GM18907 (cell line): ENCODE data around the gene FARP1.

ENCODE experiments used
- ATAC-seq: cut with Tn5 transposase; IDR thresholded peaks from one replicate; pipeline ENCODE4 v1.9.1; 2021; ENCODE audit warnings: mild to moderate bottlenecking, moderate library complexity; ENCODE audit not compliant: unreplicated experiment

FARP1 gene

GRCh38 chr13:98436233-98436910, 293.5 kb downstream of the FARP1 start:
- ATAC-seq = no peak

GRCh38 chr13:98438246-98439125, 295.6 kb downstream of the FARP1 start:
- no peak for ATAC-seq

GRCh38 chr13:98439126-98439828, 296.4 kb downstream of the FARP1 start:
- no peak for ATAC-seq

- no peak for ATAC-seq
Observed at GRCh38 chr13:98439896-98440295, 297.0 kb downstream of the FARP1 start.

- no peak for ATAC-seq
Observed at GRCh38 chr13:98440390-98441055, 297.6 kb downstream of the FARP1 start.

- ATAC-seq = no peak
Observed at GRCh38 chr13:98441056-98441676, 298.3 kb downstream of the FARP1 start.

- no peak for ATAC-seq
Observed at GRCh38 chr13:98442391-98443230, 299.7 kb downstream of the FARP1 start.

- ATAC-seq = no peak
Observed at GRCh38 chr13:98443329-98443728, 300.4 kb downstream of the FARP1 start.

GRCh38 chr13:98443800-98444325, 301.0 kb downstream of the FARP1 start:
- ATAC-seq = no peak

- no peak for ATAC-seq
Observed at GRCh38 chr13:98444381-98444780, 301.5 kb downstream of the FARP1 start.

GRCh38 chr13:98445340-98446233, 302.7 kb downstream of the FARP1 start:
- peak; percentile 92 for ATAC-seq

- no peak for ATAC-seq
Observed at GRCh38 chr13:98446234-98446621, 303.3 kb downstream of the FARP1 start.

- ATAC-seq = no peak
Observed at GRCh38 chr13:98447130-98447529, 304.2 kb downstream of the FARP1 start.

GRCh38 chr13:98447881-98448641, 305.2 kb downstream of the FARP1 start:
- ATAC-seq = no peak

- no peak for ATAC-seq
Observed at GRCh38 chr13:98448642-98448928, 305.7 kb downstream of the FARP1 start.

- no peak for ATAC-seq
Observed at GRCh38 chr13:98449273-98449672, 306.4 kb downstream of the FARP1 start.

GRCh38 chr13:98450026-98450425, 307.1 kb downstream of the FARP1 start:
- no peak for ATAC-seq

- ATAC-seq = no peak
Observed at GRCh38 chr13:98450539-98451111, 307.7 kb downstream of the FARP1 start.
